Measurements from ENCODE around the gene PHAF1. TPM values are rescaled to one million over a fixed set of nuclear protein-coding genes. Genes with fewer than 3 reads are reported as not detected.
A peak's percentile ranks its signal among the peaks of the same experiment; 100 is the strongest.

The PHAF1 gene
- total and polyA plus RNA-seq, 2 of the 13 experiments (the other 11 are each of a cell fraction or from before 2014, with no cell fraction given) = 48.3 to 174 TPM

DNA sequence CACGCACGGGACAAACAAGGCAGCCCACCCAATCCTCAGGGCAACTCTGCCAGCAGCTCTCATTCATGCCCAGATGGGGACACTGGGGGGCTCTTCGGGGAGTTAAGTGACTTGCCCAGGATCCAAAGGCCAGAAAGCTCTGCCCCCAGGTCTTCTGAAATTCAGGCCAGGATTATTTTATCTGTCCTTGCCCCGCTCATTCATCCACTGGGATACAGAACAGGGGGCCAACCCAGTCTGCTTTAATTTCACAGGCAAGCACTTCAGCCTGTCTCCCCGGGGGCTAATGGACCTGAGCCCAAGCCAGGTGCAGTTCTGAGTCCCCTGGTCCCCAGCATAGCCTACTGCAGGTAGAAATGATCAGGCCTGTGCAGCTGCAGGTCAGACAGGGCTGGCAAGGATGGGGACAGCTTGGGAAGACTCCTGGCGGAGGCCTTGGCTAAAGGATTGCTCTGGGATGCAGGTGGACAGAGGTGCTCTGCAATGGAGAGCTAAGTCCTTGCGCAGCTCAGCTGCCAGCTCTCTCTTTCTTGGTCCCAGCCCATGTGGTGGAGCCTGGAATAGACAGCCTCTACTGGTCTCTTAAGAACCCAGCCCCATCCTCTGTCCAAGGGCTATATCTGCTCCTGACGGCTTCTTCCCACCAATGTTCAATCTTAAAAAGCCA lies 41.8 kb downstream of the PHAF1 start:
- CTCF ChIA-PET (ENCODE audit: low intra/inter-chr PET ratio, low total read pairs) = no interaction called here
- Histone ChIP-seq H3K27me3 (ENCODE audit: control insufficient read depth in 1 of 2, insufficient read depth in 2 of 2, low read length in 2 of 2) (peaks cover 1 to 3% of the 10 kb centered on the region in 2 experiments; a peak in 2 of 5 replicates), H3K4me3 (replicated peaks in 1 of 3; ENCODE audit: insufficient read depth in 1 of 3, low read depth in 2 of 3, low read length in 3 of 3) (peak overlapping the region; percentile 64 to 77 (median 73)), H3K4me2 (ENCODE audit: low read depth, low read length) (peak overlapping the region; percentile 96), H3K36me3 (replicated peaks in 1 of 2; ENCODE audit: control insufficient read depth in 1 of 2, insufficient read depth in 2 of 2, low read length in 2 of 2) (peaks cover 11 to 26% of the 10 kb centered on the region in 2 experiments; a peak in 4 of 5 replicates), H3K9ac (ENCODE audit: insufficient read depth, low read depth, low read length) (peak overlapping the region; percentile 63; the same call in 1 of the 2 replicates), H3K27ac (ENCODE audit: extremely low read length, insufficient read depth, low read length) (no peak overlapping the region), H4K20me1 (ENCODE audit: insufficient read depth, low read length) (peaks cover 9% of the 10 kb centered on the region; the same call in 1 of the 2 replicates), H3K79me2 (ENCODE audit: insufficient read depth, low read length) (no peaks in the 10 kb centered on the region), H2AFZ (ENCODE audit: low read length) (no peak overlapping the region), H3K9me3 (ENCODE audit: low read length) (no peaks in the 10 kb centered on the region), H3K4me1 (ENCODE audit: insufficient read depth, low read length) (peaks cover 23% of the 10 kb centered on the region)
- DNase-seq (ENCODE audit: low spot score) (no peak), FAIRE-seq (no peak), ATAC-seq (peak; percentile 20)
- 28% methylated on average over 7 of the region's 8 CpGs for WGBS (ENCODE audit: low lambda C conversion rate)
- in situ Hi-C loops (cut with HindIII; ENCODE audit: extremely low pct_ligation_motif_present, low pct_unique_long_range_greater_than_20kb) = no loop called here
- POLR2A ChIA-PET = interaction anchor here (0.9 to 4.1 kb wide), 15 partner anchors 8 to 246 kb away, joined by 3 to 31 read pairs (median 6); partner anchors contain the start of genes CBFB, FBXL8, NOL3 and PHAF1
- no TSS peak for BruUV-seq (replicated peaks)
- intact Hi-C loops (cut with micrococcal nuclease; ENCODE audit: unreplicated experiment) = loop anchor here (10.0 kb wide), 1 partner anchor 257 kb away; no protein-coding TSS in a partner anchor
- TF ChIP-seq RFX3 (CRISPR knock-in tag; IDR thresholded peaks at IDR 0.05) (no peak), ZNF530 (CRISPR knock-in tag; IDR thresholded peaks at IDR 0.05; ENCODE audit: low read depth) (no peak), ZNF224 (CRISPR knock-in tag; IDR thresholded peaks at IDR 0.05) (peak; percentile 82; the same call in 1 of the 2 replicates), FOXP4 (CRISPR knock-in tag; IDR thresholded peaks at IDR 0.05) (no peak), ZNF276 (CRISPR knock-in tag; IDR thresholded peaks at IDR 0.05; ENCODE audit: low read depth) (no peak), ZNF556 (CRISPR knock-in tag; IDR thresholded peaks at IDR 0.05; ENCODE audit: borderline replicate concordance) (no peak), ZNF414 (CRISPR knock-in tag; IDR thresholded peaks at IDR 0.05) (no peak), RBM39 (IDR thresholded peaks at IDR 0.05; ENCODE audit: low read depth, low read length, poor library complexity, severe bottlenecking) (no peak), DMTF1 (CRISPR knock-in tag; IDR thresholded peaks at IDR 0.05) (0 out of 2 replicates have a peak, but pooled peaks have one; percentile 46), SMYD3 (CRISPR knock-in tag; IDR thresholded peaks at IDR 0.05) (no peak), ARID2 (CRISPR knock-in tag; IDR thresholded peaks at IDR 0.05; ENCODE audit: borderline replicate concordance) (no peak), PAF1 (CRISPR knock-in tag; IDR thresholded peaks at IDR 0.05) (peak; percentile 51; the same call in 1 of the 2 replicates), ZNF850 (CRISPR knock-in tag; conservative IDR thresholded peaks at IDR 0.05) (no peak)
- TF ChIP-seq, protein P1, sequence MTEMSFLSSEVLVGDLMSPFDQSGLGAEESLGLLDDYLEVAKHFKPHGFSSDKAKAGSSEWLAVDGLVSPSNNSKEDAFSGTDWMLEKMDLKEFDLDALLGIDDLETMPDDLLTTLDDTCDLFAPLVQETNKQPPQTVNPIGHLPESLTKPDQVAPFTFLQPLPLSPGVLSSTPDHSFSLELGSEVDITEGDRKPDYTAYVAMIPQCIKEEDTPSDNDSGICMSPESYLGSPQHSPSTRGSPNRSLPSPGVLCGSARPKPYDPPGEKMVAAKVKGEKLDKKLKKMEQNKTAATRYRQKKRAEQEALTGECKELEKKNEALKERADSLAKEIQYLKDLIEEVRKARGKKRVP (CRISPR knock-in tag; IDR thresholded peaks at IDR 0.05) = no peak
- TF ChIP-seq, protein P2, sequence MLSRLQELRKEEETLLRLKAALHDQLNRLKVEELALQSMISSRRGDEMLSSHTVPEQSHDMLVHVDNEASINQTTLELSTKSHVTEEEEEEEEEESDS (CRISPR knock-in tag; IDR thresholded peaks at IDR 0.05; ENCODE audit: borderline replicate concordance) = no peak

Data from HepG2 (cell line).